B cell (primary cell): Measurements from ENCODE around the gene DGCR6. TPM values are rescaled to one million over a fixed set of nuclear protein-coding genes. Genes with fewer than 3 reads are reported as not detected.
"Not testable (repeated sequence)": the region's sequence is repeated elsewhere in the genome, so short reads cannot be mapped to it uniquely, and the experiment has no call there.

Experiments used
- ATAC-seq: fragments of 200-7000 bp; cut with Tn5 transposase; one replicate; pipeline ENCODE4 v1.10.0; 2021; ENCODE audit warnings: low read depth, mild to moderate bottlenecking, moderate number of reproducible peaks, moderate library complexity
- CTCF ChIA-PET: fragments of 350-600 bp; sonication (Branson Sonifier 250); formaldehyde crosslinking; loops from one replicate; lab custom pipeline; 2021; ENCODE audit warnings: antibody characterized with exemption, inconsistent platforms; lab: Charles Lee
- POLR2A ChIA-PET: fragments of 350-600 bp; sonication (Branson Sonifier 250); formaldehyde crosslinking; loops from one replicate; lab custom pipeline; 2021; ENCODE audit warnings: antibody characterized with exemption; lab: Charles Lee
- DNase-seq: peaks from one replicate; pipeline ENCODE4 v3.0.0; 2013
- H2AFZ ChIP-seq: 2 replicates; pipeline ENCODE4 v1.6.1; 2012; ENCODE audit warnings: mild to moderate bottlenecking, low read depth, low read length; ENCODE audit not compliant: insufficient read depth, poor library complexity, severe bottlenecking
- H3K27ac ChIP-seq, 2 donors: 1 replicate in 1 of 2; 2 replicates in 1 of 2; pipeline ENCODE4 v1.5.1; 2012 to 2013; ENCODE audit warnings: low read length in 2 of 2, mild to moderate bottlenecking in 2 of 2, moderate library complexity in 1 of 2
- H3K27me3 ChIP-seq, 4 experiments: fragments of 200-600 bp in 1 of 4; sonication (generic) in 1 of 4; replicated peaks in 1 of 4; 1 replicate in 2 of 4; 2 replicates in 2 of 4; pipeline versions ENCODE4 v1.6.1 to v1.7.0; 2013 to 2016; ENCODE audit warnings: low read length in 3 of 4, mild to moderate bottlenecking in 2 of 4, mixed read lengths in 1 of 4, moderate library complexity in 1 of 4; ENCODE audit not compliant: insufficient read depth in 4 of 4, control insufficient read depth in 3 of 4; ENCODE audit errors: control extremely low read depth in 1 of 4
- H3K36me3 ChIP-seq, 2 experiments: replicated peaks in 1 of 2; 1 replicate in 1 of 2; 2 replicates in 1 of 2; pipeline versions ENCODE4 v1.6.1 to v1.7.1; 2013; ENCODE audit warnings: low read length in 1 of 2; ENCODE audit not compliant: insufficient read depth in 2 of 2, control insufficient read depth in 1 of 2; ENCODE audit errors: control extremely low read depth in 1 of 2, extremely low read depth in 1 of 2
- H3K4me1 ChIP-seq, 2 donors: fragments of 200-600 bp in 1 of 2; sonication (generic) in 1 of 2; 1 replicate in 1 of 2; 2 replicates in 1 of 2; pipeline versions ENCODE4 v1.5.1 to v1.6.1; 2013 to 2017; ENCODE audit warnings: low read length in 2 of 2; ENCODE audit not compliant: control insufficient read depth in 2 of 2, insufficient read depth in 2 of 2
- H3K4me2 ChIP-seq: replicated peaks from 2 replicates; pipeline ENCODE3; 2012; ENCODE audit warnings: mild to moderate bottlenecking, low read depth, low read length; ENCODE audit not compliant: poor library complexity, severe bottlenecking
- H3K4me3 ChIP-seq, 5 experiments: fragments of 200-600 bp in 1 of 5; sonication (generic) in 1 of 5; 1 replicate in 3 of 5; 2 replicates in 2 of 5; pipeline versions ENCODE4 v1.5.1 to v1.7.0; 2011 to 2016; ENCODE audit warnings: low read length in 4 of 5, mild to moderate bottlenecking in 4 of 5, low read depth in 2 of 5, control low read depth in 1 of 5, moderate library complexity in 1 of 5; ENCODE audit not compliant: insufficient read depth in 1 of 5; ENCODE audit errors: control extremely low read depth in 1 of 5, extremely low read depth in 1 of 5
- H3K79me2 ChIP-seq: fragments of 200-600 bp; sonication (generic); one replicate; pipeline ENCODE4 v1.6.0; 2016; ENCODE audit warnings: low read length; ENCODE audit not compliant: control insufficient read depth, insufficient read depth
- H3K9ac ChIP-seq: fragments of 200-600 bp; sonication (generic); 2 replicates; pipeline ENCODE4 v1.6.1; 2017; ENCODE audit warnings: mild to moderate bottlenecking, low read length, moderate library complexity
- H3K9me3 ChIP-seq, 3 donors: one replicate each; pipeline versions ENCODE4 v1.6.1 to v1.7.1; 2013; ENCODE audit warnings: low read length in 2 of 3; ENCODE audit not compliant: control insufficient read depth in 2 of 3, insufficient read depth in 1 of 3; ENCODE audit errors: control extremely low read depth in 1 of 3
- H4K20me1 ChIP-seq: 2 replicates; pipeline ENCODE4 v1.6.0; 2012; ENCODE audit warnings: mild to moderate bottlenecking, low read length; ENCODE audit not compliant: insufficient read depth, control insufficient read depth, poor library complexity, severe bottlenecking
- H3K27ac Mint-ChIP-seq: one replicate; pipeline ENCODE4 v1.8.0; 2021; ENCODE audit warnings: mixed read lengths
- H3K27me3 Mint-ChIP-seq: one replicate; pipeline ENCODE4 v1.8.0; 2021; ENCODE audit warnings: mixed read lengths
- H3K4me1 Mint-ChIP-seq: one replicate; pipeline ENCODE4 v1.8.0; 2021; ENCODE audit warnings: mixed read lengths
- H3K4me3 Mint-ChIP-seq: one replicate; pipeline ENCODE4 v1.8.0; 2021; ENCODE audit warnings: mixed read lengths
- H3K9me3 Mint-ChIP-seq: one replicate; pipeline ENCODE4 v1.8.0; 2022; ENCODE audit warnings: mixed read lengths; ENCODE audit not compliant: insufficient read depth
- WGBS: methylation state at CpG from one replicate; pipeline ENCODE4 v1.1.5; 2013; ENCODE audit warnings: missing lambda C conversion rate; ENCODE audit not compliant: insufficient coverage; 5-methylcytosine and 5-hydroxymethylcytosine counted together
- intact Hi-C: fragments of 100-400 bp; cut with micrococcal nuclease; formaldehyde crosslinking; loops from one replicate; pipeline ENCODE4 v1.10.0; 2022
- polyA plus RNA-seq: library from polyadenylated mRNA; depleted of rRNA; stranded (reverse); fragments of >200 nt; gene quantifications from 2 replicates; pipeline ENCODE4 v1.2.3, GENCODE V29; 2012
- total RNA-seq, 2 donors: library from RNA; stranded (reverse); fragments of 120-200 nt in 1 of 2; gene quantifications; 1 replicate in 1 of 2; 2 replicates in 1 of 2; pipeline versions ENCODE4 v1.2.3 to v1.2.4, GENCODE V29; 2013 to 2022

The DGCR6 gene
- total and polyA plus RNA-seq, 2 donors (not counting 1 experiment from before 2014, with no cell fraction given) = 1.8 to 2.5 TPM

- WGBS = no CpG with 5 or more reads among the region's 4 CpGs
- H3K9me3 ChIP-seq, POLR2A ChIA-PET, intact Hi-C loops, H3K9ac ChIP-seq, H3K9me3 Mint-ChIP-seq, H3K4me3 Mint-ChIP-seq, H3K27ac ChIP-seq, H3K79me2 ChIP-seq, H3K27me3 Mint-ChIP-seq, CTCF ChIA-PET, H3K36me3 ChIP-seq, DNase-seq, H4K20me1 ChIP-seq, H3K4me1 Mint-ChIP-seq, H3K4me3 ChIP-seq, H3K27ac Mint-ChIP-seq, H3K4me1 ChIP-seq, H3K27me3 ChIP-seq, H2AFZ ChIP-seq, H3K4me2 ChIP-seq, ATAC-seq: not testable (repeated sequence)
These were observed 12.3 kb upstream of the DGCR6 start for GRCh38 chr22:18893775-18894174.

GRCh38 chr22:18896037-18896657 is 10.0 kb upstream of the DGCR6 start:
- ATAC-seq, H3K4me1 ChIP-seq, H3K4me3 ChIP-seq, DNase-seq, POLR2A ChIA-PET, H3K79me2 ChIP-seq, H3K4me3 Mint-ChIP-seq, H2AFZ ChIP-seq, H3K9me3 Mint-ChIP-seq, H3K9me3 ChIP-seq, H4K20me1 ChIP-seq, H3K27ac ChIP-seq, H3K9ac ChIP-seq, H3K4me1 Mint-ChIP-seq, H3K27ac Mint-ChIP-seq, H3K27me3 Mint-ChIP-seq, H3K36me3 ChIP-seq, H3K27me3 ChIP-seq, H3K4me2 ChIP-seq, CTCF ChIA-PET, intact Hi-C loops: not testable (repeated sequence)
- WGBS = no CpG with 5 or more reads among the region's 7 CpGs

GRCh38 chr22:18906410-18906745 is 258 bp downstream of the DGCR6 start:
- H3K27ac ChIP-seq, H3K9me3 ChIP-seq, H3K4me2 ChIP-seq, H3K27me3 Mint-ChIP-seq, H3K4me1 Mint-ChIP-seq, H3K36me3 ChIP-seq, H3K27me3 ChIP-seq, H3K4me3 ChIP-seq, H2AFZ ChIP-seq, DNase-seq, ATAC-seq, H3K9me3 Mint-ChIP-seq, H3K79me2 ChIP-seq, H3K9ac ChIP-seq, CTCF ChIA-PET, H3K27ac Mint-ChIP-seq, H3K4me1 ChIP-seq, H3K4me3 Mint-ChIP-seq, H4K20me1 ChIP-seq, intact Hi-C loops: not testable (repeated sequence)
- no CpG with 5 or more reads among the region's 36 CpGs for WGBS
- POLR2A ChIA-PET = interaction anchor here (0.8 kb wide), 1 partner anchor 216 kb away, joined by 3 read pairs; the partner anchor contains the start of gene DGCR2
